Peyer's patch (tissue), 4 donors: ENCODE data around the gene GSC2.

Source experiments
- CTCF ChIP-seq, 6 experiments: fragments of 450-650 bp in 4 of 6; fragments of 200-600 bp in 2 of 6; sonication (generic) in 1 of 6; IDR thresholded peaks; one replicate each; pipeline ENCODE4 v1.5.1; 2017 to 2019; ENCODE audit warnings: antibody characterized with exemption in 6 of 6, mild to moderate bottlenecking in 3 of 6, moderate library complexity in 1 of 6
- POLR2A ChIP-seq, 2 donors: fragments of 450-650 bp; IDR thresholded peaks; one replicate each; pipeline ENCODE4 v1.5.1; 2017; ENCODE audit warnings: antibody characterized with exemption in 2 of 2, mild to moderate bottlenecking in 2 of 2, moderate library complexity in 2 of 2

- TF ChIP-seq POLR2A (IDR thresholded peaks at IDR 0.05) (no peak), CTCF (IDR thresholded peaks at IDR 0.05) (no peak)
These were observed 43.0 kb downstream of the GSC2 start for GRCh38 chr22:19106886-19107729.
